HG03025 (cell line): ENCODE measurements around the gene BEST1.
"Not testable (repeated sequence)": the region's sequence is repeated elsewhere in the genome, so short reads cannot be mapped to it uniquely, and the experiment has no call there.

Experiments
- ATAC-seq: cut with Tn5 transposase; IDR thresholded peaks from one replicate; pipeline ENCODE4 v1.9.1; 2021; ENCODE audit warnings: mild to moderate bottlenecking, moderate library complexity; ENCODE audit not compliant: unreplicated experiment, low FRiP score

The BEST1 gene

DNA sequence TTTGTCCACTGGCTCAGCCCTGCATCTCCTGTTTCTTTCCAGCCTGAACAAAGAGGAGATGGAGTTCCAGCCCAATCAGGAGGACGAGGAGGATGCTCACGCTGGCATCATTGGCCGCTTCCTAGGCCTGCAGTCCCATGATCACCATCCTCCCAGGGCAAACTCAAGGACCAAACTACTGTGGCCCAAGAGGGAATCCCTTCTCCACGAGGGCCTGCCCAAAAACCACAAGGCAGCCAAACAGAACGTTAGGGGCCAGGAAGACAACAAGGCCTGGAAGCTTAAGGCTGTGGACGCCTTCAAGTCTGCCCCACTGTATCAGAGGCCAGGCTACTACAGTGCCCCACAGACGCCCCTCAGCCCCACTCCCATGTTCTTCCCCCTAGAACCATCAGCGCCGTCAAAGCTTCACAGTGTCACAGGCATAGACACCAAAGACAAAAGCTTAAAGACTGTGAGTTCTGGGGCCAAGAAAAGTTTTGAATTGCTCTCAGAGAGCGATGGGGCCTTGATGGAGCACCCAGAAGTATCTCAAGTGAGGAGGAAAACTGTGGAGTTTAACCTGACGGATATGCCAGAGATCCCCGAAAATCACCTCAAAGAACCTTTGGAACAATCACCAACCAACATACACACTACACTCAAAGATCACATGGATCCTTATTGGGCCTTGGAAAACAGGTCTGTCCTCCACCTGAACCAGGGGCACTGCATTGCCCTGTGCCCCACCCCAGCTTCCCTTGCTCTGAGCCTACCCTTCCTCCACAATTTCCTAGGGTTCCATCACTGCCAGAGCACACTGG lies 12.3 kb downstream of the BEST1 start:
- no peak for ATAC-seq

DNA sequence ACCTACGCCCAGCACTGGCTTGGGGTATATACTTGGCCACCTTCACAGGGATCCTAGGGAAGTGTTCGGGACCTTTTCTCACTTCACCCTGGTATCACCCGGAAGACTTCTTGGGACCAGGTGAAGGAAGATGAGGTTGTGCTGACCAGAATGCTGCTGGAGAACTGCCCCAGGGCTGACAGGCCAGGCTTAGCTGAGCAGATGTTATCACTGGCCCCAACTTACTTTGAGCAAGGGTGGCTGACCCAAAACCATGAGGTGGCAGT lies 12.8 kb downstream of the BEST1 start:
- ATAC-seq: no peak

DNA sequence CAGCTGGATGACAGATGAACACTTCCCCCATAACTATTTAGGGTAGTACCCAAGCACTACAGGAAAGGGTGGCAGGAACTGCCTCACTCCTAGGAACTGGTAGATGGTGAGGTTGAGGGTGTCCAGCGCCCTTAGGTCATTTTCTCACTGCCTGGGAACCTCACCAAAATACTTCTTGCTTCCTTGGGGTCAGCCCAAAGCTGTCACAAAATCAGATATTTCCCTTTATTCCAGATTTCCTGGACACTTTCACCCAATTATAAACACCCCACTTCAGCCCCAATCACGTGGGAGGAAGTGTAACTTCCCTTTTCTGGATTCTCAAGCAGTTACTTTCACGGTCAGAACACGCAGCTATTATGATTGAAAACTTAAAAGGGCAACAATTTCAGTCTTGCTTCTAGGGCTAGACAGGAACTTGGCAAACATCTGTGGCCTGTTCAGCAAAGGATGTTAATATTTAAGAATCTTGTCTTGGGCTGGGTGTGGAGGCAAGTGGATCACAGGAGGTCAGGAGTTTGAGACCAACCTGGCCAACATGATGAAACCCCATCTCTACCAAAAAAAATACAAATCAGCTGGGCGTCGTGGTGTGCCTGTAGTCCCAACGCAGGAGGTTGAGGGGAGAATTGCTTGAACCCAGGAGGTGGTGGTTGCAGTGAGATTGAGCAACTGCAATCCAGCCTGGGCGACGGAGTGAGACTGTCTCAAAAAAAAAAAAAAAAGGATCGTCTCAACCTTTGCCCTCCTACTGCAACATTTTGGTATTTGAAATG lies 13.3 kb downstream of the BEST1 start:
- no peak for ATAC-seq

DNA sequence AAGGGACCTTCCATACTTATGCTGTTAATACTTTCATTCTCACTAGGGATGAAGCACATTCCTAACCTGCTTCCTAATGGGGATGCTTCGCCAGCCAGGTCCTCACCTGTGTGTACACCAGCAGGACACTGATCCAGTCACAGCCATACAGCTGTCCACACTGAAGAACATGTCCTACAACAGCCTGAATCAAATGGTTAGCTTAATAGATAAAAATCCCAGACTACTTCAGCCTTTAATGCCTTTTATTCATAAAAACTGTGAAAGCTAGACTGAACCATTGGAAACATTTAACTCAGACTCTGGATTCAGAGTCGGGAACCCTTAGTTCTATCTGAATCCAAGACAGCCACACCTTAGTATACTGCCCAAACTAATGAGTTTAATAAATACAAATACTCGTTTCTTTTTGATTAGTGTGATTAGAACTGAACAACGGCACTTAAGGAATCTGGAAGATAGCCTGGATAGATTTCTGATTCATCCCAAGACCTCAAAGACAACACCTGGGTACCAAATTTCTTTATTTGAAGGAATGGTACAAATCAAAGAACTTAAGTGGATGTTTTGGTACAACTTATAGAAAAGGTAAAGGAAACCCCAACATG lies 14.0 kb downstream of the BEST1 start:
- ATAC-seq: no peak

DNA sequence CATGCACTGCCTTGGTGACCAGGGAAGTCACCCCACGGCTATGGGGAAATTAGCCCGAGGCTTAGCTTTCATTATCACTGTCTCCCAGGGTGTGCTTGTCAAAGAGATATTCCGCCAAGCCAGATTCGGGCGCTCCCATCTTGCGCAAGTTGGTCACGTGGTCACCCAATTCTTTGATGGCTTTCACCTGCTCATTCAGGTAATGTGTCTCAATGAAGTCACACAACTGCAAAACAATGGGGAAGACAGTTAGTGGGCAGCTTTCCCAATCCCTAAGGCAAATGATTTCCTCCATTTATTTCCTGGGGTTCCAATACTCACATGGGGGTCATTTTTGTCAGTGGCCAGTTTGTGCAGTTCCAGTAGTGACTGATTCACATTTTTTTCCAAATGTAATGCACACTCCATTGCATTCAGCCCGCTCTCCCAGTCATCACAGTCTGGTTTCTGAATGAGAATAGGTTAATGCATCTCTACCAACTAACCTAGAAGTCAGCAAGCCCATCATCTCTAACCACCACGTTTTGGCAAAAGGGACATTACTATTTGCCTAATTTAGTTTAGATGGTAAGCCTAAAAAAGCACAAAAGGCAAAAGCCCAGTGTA lies 14.6 kb downstream of the BEST1 start:
- ATAC-seq: not testable (repeated sequence)

DNA sequence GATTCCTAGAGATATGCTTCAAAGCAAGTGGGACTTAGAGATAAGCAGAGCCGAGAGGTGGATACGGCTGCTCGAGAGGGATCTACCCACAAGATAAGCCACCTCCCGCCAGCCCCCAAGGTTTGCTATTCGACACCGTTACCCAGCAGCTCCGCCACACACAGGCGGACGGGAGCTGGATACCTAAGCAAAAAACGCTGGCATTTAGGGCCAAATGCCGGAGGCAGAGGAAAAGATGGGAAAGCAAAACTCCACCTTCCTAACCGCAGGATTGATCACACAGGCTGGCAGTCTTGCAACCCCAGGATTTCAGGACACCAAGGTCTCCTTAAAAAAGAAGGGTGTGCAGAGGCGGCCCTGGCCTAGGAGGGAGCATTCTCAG lies 16.6 kb downstream of the BEST1 start:
- ATAC-seq: no peak

DNA sequence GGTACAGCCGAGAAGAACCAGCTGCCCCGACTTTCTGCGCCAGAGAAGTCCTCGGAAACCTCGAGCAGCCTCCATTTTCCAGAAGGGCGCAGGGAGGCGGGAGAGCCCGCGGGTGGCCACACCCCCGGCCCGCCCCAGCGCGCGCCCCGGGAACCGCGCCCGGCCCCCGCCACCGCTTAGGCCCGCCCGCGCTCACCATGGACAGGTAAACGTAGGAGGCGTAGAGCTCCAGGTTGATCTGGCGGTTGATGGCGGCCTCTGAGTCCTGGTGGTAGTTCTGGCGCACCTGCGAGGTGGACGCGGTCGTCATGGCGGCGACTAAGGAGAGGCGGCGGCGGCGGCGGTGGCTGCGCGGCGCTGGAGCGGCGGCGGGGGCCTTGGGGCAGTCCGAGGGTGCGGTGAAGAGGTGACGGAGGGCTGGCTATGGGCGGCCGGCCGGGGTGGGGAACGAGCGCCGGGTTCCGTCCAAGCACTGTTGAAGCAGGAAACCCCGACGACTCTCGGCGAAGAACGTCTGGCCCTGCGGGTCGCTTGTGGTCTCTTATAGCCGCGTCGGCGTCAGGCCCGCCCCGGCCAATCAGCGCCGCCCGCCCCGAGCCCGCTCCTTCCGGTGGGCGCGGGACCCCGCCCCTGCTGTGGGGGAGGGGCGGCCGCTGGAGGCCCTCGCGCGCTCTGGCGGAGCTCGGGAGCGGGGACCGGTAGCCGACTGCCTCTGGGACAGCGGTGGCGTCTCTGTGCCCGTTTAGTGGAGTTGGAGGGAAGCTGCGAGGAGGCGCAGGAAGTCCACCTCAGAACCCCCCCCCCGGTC lies 17.2 kb downstream of the BEST1 start, which contains the start of gene FTH1:
Gene FTH1, minus strand, starts transcription at position 519 of the 808 bp plus-strand sequence. Its CDS starts 209 bp downstream, at position 310.
- peak; percentile 50 for ATAC-seq

DNA sequence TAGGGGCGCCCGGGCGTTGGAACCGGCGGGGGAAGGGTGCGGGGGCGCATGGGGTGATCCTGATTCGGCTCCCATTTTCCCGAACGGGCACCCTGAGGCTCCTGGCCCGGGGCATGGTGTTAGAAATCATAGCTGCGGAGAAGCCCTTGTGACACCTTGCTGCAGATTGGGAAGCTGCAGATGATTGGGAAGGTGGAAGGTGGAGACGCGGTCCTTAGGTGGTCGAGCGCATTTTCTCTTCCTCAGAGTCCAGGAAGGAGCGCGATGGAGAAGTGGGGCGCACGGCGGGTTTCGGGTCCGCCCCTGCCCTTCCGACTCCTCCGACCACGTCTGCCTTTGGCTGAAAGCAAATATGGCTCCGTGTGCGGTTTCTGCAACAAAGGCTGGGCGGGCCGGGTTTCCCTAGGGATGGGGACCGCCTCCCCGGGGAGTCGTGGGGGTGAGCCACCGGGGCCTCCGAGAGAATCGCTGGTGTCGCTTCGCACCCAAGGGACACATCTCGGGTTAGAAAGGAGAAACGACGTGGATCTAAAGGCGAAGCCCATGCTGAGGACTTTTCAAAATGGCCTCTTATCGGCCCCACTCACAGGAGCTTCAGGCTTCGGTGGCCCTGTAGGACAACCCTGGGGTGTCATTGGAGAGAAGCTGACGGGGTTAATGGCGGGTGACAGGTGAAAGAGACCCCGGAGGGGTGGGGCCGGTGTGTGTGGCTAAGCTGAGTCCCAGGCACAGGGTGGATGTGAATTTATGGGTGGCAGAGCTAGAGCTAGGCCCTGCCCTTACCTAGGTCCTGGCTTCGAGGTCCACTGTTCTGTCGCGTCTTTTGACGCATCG lies 18.0 kb downstream of the BEST1 start:
- peak; percentile 19 for ATAC-seq

DNA sequence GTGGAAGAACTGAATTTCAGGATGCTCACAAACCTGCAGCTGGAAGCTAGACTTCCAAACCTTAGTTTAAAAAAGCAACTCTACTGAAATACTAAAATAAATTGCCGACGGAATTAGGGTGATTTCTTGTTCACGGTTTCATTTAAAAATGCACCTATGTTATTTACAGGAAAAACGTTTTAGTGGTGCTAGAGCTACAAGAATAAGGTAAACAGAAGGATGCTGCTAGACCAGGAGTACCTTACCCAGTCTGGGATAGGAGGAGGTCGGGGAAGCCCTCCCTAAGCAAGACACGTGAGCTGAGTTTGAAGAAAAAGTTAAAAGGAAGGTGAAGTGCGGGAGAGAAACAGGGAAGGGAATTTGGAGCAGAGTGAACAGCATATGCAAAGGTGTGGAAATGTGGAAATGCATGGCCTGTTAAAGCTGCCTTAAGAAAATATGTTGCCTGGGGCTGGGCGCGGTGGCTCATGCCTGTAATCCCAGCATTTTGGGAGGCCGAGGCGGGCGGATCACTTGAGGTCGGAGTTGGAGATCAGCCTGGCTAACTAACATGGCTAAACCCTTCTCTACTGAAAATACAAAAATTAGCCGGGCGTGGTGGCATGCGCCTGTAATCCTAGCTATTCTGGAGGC lies 18.7 kb downstream of the BEST1 start:
- no peak for ATAC-seq

DNA sequence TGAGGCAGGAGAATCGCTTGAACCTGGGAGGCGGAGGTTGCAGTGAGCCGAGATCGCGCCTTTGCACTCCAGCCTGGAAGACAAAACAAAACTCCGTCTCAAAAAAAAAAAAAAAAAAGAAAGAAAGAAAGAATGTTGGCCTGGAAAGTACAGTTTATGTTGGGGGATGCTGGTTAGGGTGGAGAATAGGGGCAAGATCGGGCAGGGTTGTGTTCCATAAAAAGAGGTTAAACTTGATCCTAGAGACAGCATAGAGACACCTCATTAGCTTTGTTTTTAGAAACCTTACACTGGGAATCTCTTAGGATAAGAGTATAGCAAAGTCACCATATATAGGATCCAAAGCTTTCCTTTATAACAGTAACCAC lies 19.2 kb downstream of the BEST1 start:
- no peak for ATAC-seq

DNA sequence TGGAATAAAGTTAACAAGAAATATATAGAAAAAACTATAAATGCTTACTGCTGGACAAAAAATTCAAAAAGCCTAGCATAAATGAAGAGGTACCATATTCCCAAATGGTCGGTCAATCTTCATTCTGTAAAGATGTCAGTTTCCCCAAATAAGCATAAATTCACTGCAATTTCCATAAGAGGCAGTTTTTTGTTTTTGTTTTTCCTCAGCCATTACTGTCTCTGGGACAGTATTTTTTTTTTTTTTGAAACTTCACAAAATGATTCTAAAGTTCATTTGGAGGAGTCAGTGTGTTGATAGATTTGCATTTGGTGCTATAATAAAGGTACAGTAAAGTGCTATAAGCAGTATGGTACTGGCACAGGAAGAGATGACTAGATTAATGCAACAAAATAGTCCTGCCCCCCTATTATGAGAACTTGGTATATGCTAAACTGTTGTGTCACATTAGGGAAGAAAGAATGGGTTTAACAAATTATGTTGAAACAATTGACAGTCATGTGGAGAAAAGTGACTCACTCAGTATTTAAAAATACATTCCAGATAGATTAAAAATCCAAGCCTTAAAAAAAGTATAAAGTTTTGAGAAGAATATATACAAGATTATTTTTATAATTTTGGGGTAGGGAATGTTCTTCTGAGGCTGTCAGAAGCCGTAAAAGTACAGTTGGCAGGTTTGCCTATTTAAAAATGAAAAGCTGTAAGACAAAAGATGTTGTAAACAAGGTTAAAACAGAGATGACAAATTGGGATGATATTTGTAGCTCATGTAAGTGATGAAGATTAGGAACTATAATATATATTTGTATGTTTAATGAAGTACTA lies 19.9 kb downstream of the BEST1 start:
- ATAC-seq: no peak

DNA sequence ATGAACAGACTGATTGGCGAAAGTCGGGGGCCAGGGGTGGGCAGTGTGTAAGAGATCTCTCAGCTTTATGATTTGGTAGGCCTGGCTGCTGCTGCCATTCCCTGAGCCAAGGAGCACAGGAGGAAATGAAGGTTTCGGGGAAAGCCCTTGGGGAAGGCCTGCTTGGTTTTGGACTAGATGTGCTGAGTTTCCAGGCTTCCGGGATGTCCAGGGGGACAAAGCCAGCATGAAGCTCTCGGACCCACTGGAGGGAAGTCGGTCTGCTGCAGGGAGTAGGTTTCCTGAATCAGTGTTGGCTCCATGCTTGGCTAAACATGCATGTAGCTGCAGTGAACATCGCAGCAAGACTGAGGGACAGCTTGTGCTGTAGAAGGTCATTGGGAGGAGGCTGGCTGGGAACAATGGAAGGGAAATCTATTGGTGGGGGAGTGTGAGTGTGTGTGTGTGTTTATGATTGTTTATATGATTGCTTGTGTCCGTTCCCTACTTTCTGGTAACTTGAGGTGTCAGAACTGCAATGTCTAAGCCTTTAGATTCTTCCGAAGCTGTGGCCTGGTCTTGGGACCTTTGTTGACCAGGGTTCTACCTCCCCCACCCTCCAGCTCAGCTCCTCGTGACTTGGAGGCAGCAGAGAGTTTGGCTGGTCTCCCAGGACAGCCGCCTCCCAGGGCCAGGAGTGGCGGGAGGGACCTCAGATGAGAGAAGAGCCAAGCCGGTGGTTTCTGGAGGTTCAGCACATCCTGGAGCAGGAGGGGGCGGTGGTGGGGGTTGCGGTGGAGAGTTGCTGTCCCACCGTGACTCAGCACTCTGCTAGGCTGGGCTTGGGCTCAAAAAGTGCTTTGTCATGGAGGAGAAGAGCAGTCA lies 21.3 kb downstream of the BEST1 start:
- no peak for ATAC-seq

DNA sequence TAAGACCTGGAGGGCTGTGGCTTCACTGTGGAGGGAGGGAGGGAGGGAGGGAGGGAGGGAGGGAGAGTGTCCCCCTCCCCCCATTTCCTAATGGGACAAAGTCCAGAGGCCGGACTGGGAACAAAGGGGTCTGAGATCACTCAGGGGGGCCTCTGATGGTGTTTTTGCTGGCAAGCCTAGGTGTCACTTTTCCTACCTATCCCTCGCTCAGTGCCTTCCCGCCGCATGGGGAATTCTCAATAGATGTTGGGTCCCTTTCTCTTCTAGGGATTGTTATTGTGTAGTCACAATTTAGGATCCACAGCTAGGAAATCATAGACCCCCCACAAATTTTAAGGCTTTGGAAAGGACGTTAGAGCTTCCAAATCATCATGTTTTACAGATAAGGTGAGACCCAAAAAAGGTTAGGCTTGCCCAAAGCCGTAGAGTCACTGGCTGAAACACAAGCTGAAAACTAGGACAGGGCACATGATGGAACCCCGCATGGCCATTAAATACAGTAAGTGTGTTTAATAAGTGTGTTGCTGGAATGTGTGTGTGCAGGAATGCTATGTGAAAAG lies 22.0 kb downstream of the BEST1 start:
- ATAC-seq: no peak

DNA sequence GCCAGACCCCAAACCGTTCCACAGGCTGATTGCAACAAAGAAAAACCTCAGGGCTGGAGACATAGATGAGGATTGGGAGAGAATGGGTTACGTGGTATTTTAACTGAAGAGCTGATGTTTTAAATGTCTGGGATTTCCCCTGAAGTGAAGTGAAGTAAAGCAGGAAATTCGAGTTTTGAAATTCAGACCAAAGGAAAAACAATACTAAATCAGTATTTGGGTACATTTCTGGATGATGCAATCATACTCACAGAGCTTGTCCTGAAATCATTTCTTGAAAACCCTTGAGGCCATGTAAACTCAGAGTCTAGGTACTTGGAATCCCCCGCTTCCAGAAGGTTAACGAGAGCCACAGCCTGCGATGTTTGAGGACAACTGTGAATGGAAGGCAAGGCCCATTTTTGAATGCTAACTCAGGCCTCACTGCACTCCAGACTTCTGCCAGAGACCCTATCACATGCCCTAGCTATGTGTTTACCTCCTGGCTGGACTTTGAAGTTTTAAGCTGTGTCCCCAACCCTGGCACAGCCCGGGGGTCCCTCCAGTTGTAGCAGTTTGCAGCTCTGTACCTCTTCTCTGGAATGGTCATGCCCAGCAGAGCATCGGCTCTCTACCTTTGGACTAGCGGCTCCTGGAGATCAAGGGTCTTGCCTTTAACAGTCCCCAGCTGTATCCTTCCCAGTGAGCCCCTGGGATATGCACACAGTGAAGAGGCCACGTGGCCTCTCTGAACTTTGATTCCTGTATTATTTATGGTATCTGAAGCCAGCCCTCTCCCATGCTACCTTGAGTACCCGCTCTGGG lies 22.7 kb downstream of the BEST1 start:
- no peak for ATAC-seq

DNA sequence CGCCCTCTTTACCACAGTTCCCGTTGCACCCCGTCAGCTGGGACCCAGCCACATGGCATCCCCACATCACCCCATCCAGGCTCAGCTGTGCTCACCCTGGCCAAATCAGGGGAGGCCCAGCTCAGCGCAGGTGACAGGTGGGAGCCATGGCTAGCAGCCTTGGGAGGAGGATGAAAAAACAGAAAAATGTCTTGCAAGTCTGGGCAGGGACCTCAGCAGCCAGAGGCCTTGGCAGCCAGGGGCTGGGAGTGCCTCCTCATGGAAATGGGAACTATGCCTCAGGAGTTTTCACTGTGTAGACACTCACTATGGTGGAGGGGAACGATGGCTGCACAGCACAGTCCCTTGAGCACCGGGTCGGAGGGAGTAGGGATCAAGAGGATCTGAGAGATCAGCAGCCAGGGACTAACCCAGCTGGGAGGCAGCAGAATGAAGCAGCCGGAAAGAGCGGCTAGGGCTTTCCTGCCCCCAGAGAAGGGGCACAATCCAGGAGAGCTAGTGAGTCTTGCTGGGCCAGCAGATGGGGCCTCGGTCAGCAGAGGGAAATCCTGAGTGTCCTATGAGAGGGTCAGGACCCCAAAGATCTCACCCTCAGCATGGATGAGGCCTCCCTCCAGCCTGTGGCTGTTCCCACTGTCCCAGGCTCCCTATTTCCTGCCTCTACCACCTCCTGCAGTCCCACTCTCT lies 23.5 kb downstream of the BEST1 start:
- ATAC-seq: no peak
